ENCODE data around the gene TMEM254. TPM values are rescaled to one million over a fixed set of nuclear protein-coding genes. Genes with fewer than 3 reads are reported as not detected.
"Not testable (repeated sequence)": the region's sequence is repeated elsewhere in the genome, so short reads cannot be mapped to it uniquely, and the experiment has no call there.

TMEM254 gene
- total and polyA plus RNA-seq, 9 donors = 9.3 to 55.7 (median 12.0) TPM

- Histone ChIP-seq H3K4me1 (ENCODE audit: insufficient read depth) (no peaks in the 10 kb centered on the region), H3K4me3 (no peak overlapping the region), H3K27ac (no peak overlapping the region), H3K9me3 (no peaks in the 10 kb centered on the region), H3K27me3 (no peaks in the 10 kb centered on the region), H3K36me3 (no peaks in the 10 kb centered on the region)
- no peak for DNase-seq
- no peak for TF ChIP-seq POLR2A (IDR thresholded peaks at IDR 0.05)
- TF ChIP-seq, protein P1, sequence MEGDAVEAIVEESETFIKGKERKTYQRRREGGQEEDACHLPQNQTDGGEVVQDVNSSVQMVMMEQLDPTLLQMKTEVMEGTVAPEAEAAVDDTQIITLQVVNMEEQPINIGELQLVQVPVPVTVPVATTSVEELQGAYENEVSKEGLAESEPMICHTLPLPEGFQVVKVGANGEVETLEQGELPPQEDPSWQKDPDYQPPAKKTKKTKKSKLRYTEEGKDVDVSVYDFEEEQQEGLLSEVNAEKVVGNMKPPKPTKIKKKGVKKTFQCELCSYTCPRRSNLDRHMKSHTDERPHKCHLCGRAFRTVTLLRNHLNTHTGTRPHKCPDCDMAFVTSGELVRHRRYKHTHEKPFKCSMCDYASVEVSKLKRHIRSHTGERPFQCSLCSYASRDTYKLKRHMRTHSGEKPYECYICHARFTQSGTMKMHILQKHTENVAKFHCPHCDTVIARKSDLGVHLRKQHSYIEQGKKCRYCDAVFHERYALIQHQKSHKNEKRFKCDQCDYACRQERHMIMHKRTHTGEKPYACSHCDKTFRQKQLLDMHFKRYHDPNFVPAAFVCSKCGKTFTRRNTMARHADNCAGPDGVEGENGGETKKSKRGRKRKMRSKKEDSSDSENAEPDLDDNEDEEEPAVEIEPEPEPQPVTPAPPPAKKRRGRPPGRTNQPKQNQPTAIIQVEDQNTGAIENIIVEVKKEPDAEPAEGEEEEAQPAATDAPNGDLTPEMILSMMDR (IDR thresholded peaks at IDR 0.05) = no peak
- TF ChIP-seq EP300 (IDR thresholded peaks at IDR 0.05) = no peak
- intact Hi-C loops (cut with DNase I) = no loop called here
- 79 to 91% (median 86%) methylated on average over 2 of the region's 2 CpGs for WGBS, 3 donors
Observed at GRCh38 chr10:80090121-80090520, 11.7 kb downstream of the TMEM254 start.

GRCh38 chr10:80094231-80094630 lies 15.8 kb downstream of the TMEM254 start:
- no peak overlapping the region for H3K4me3 ChIP-seq
- no peak overlapping the region for H3K27ac ChIP-seq
- no peaks in the 10 kb centered on the region for H3K4me1 ChIP-seq (ENCODE audit: insufficient read depth)
- H3K36me3 ChIP-seq = no peaks in the 10 kb centered on the region
- 31 to 41% (median 39%) methylated on average over 2 of the region's 2 CpGs for WGBS, 3 donors
- no peaks in the 10 kb centered on the region for H3K27me3 ChIP-seq
- no peak for TF ChIP-seq EP300 (IDR thresholded peaks at IDR 0.05)
- TF ChIP-seq, protein P1 (IDR thresholded peaks at IDR 0.05) = no peak
- no peak for DNase-seq
- intact Hi-C loops (cut with DNase I) = no loop called here
- no peaks in the 10 kb centered on the region for H3K9me3 ChIP-seq

GRCh38 chr10:80098272-80098671 lies 19.8 kb downstream of the TMEM254 start:
- intact Hi-C loops (cut with DNase I); DNase-seq; H3K4me1 ChIP-seq (ENCODE audit: insufficient read depth); H3K27ac ChIP-seq; H3K27me3 ChIP-seq; H3K9me3 ChIP-seq; H3K4me3 ChIP-seq; H3K36me3 ChIP-seq: not testable (repeated sequence)
- 87 to 95% (median 89%) methylated on average over 2 of the region's 2 CpGs for WGBS, 3 donors

DNA sequence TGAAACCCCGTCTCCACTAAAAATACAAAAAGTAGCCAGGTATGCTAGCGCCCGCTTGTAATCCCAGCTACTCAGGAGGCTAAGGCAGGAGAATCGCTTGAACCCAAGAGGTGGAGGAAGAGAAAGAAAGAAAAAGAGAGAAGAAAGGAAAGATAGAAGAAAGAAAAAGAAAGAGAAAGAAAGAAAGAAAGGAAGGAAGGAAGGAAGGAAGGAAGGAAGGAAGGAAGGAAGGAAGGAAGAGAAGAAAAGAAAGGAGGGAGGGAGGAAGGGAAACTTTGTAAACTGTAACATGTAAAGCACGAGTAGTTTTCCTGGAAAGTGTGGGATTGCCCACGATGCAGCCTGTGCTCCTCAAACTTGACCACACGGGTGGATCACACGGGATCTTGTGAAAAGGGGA lies 20.8 kb downstream of the TMEM254 start:
- H3K9me3 ChIP-seq; H3K4me1 ChIP-seq (ENCODE audit: insufficient read depth); H3K27me3 ChIP-seq; H3K36me3 ChIP-seq; DNase-seq; H3K27ac ChIP-seq; intact Hi-C loops (cut with DNase I); H3K4me3 ChIP-seq: not testable (repeated sequence)
- WGBS, 3 donors = 77 to 79% (median 77%) methylated on average over 8 of the region's 8 CpGs

GRCh38 chr10:80100116-80100515 lies 21.7 kb downstream of the TMEM254 start:
- H3K27me3 ChIP-seq = no peaks in the 10 kb centered on the region

More at GRCh38 chr10:80100116-80100515, 21.7 kb downstream of the TMEM254 start:
- Histone ChIP-seq H3K27ac (no peak overlapping the region), H3K36me3 (no peaks in the 10 kb centered on the region), H3K9me3 (no peaks in the 10 kb centered on the region), H3K4me3 (no peak overlapping the region), H3K4me1 (ENCODE audit: insufficient read depth) (peaks cover 6% of the 10 kb centered on the region)
- DNase-seq = no peak
- intact Hi-C loops (cut with DNase I) = no loop called here
- WGBS, 3 donors = 92 to 95% (median 93%) methylated on average over 9 of the region's 9 CpGs
- TF ChIP-seq POLR2A (IDR thresholded peaks at IDR 0.05) (no peak), EP300 (IDR thresholded peaks at IDR 0.05) (no peak)
- TF ChIP-seq, protein P1 (IDR thresholded peaks at IDR 0.05) = no peak
